Panc1 (cell line): ENCODE data around the gene RFPL1. TPM values are rescaled to one million over a fixed set of nuclear protein-coding genes. Genes with fewer than 3 reads are reported as not detected.

Experiments used
- ATAC-seq: fragments of 200-7000 bp; cut with Tn5 transposase; 2 replicates; pipeline ENCODE4 v1.9.1; 2020; ENCODE audit warnings: mild to moderate bottlenecking, moderate library complexity
- BruUV-seq: library from RNA; stranded (reverse); fragments of 400-500 nt; replicated peaks from 2 replicates; lab custom pipeline; 2021; lab: Mats Ljungman, UMichigan
- CTCF ChIA-PET: fragments of 300-600 bp; sonication (Branson Sonifier 250); formaldehyde crosslinking; loops from one replicate; lab custom pipeline; 2022; ENCODE audit warnings: antibody characterized with exemption; lab: Charles Lee
- POLR2A ChIA-PET: fragments of 300-600 bp; sonication (Branson Sonifier 250); formaldehyde crosslinking; loops from one replicate; lab custom pipeline; 2022; ENCODE audit warnings: antibody characterized with exemption; lab: Charles Lee
- DNase-seq: peaks from one replicate; pipeline ENCODE4 v3.0.0-alpha.2; 2010; ENCODE audit warnings: low read depth, low spot score
- H3K27ac ChIP-seq: 2 replicates; pipeline ENCODE4 v1.5.1; 2011; ENCODE audit warnings: mild to moderate bottlenecking, low read length, inconsistent platforms
- H3K27me3 ChIP-seq: fragments of 200-500 bp; sonication (Bioruptor generic); 2 replicates; pipeline ENCODE4 v1.6.0; 2014; ENCODE audit warnings: low read length, inconsistent platforms; ENCODE audit not compliant: control insufficient read depth, insufficient read depth
- H3K36me3 ChIP-seq: fragments of 200-500 bp; sonication (Bioruptor generic); 2 replicates; pipeline ENCODE4 v1.5.1; 2014; ENCODE audit warnings: inconsistent platforms, mild to moderate bottlenecking, low read length, moderate library complexity; ENCODE audit not compliant: control insufficient read depth, insufficient read depth
- H3K4me1 ChIP-seq: 2 replicates; pipeline ENCODE4 v1.5.1; 2011; ENCODE audit warnings: inconsistent platforms, mild to moderate bottlenecking, low read length, moderate library complexity; ENCODE audit not compliant: control insufficient read depth, insufficient read depth
- H3K4me3 ChIP-seq, 2 experiments: 2 replicates each; pipeline ENCODE4 v1.5.1; 2011 to 2012; ENCODE audit warnings: low read depth in 2 of 2, low read length in 2 of 2, mild to moderate bottlenecking in 2 of 2, inconsistent platforms in 1 of 2, moderate library complexity in 1 of 2
- H3K9me3 ChIP-seq: fragments of 200-500 bp; sonication (Bioruptor generic); 2 replicates; pipeline ENCODE4 v1.5.1; 2014; ENCODE audit warnings: low read depth, mild to moderate bottlenecking, inconsistent platforms, low read length, moderate library complexity; ENCODE audit not compliant: control insufficient read depth, insufficient read depth
- CTCF ChIP-seq: fragments of 450-650 bp; IDR thresholded peaks from 2 replicates; pipeline ENCODE4 v1.5.1; 2017; ENCODE audit warnings: mild to moderate bottlenecking
- POLR2AphosphoS5 ChIP-seq: IDR thresholded peaks from 2 replicates; pipeline ENCODE4 v1.6.1; 2012; ENCODE audit warnings: mild to moderate bottlenecking, low read depth, low read length, moderate library complexity
- REST ChIP-seq, 2 experiments: IDR thresholded peaks; 2 replicates each; pipeline ENCODE4 v1.6.1; 2011 to 2012; ENCODE audit warnings: low read depth in 2 of 2, control low read depth in 1 of 2, low read length in 1 of 2, mild to moderate bottlenecking in 1 of 2, moderate library complexity in 1 of 2; ENCODE audit not compliant: insufficient read depth in 1 of 2
- SIN3A ChIP-seq: IDR thresholded peaks from 2 replicates; pipeline ENCODE4 v1.6.1; 2012; ENCODE audit warnings: low read depth, mild to moderate bottlenecking, low read length, moderate library complexity, borderline replicate concordance; ENCODE audit not compliant: insufficient read depth
- TCF7L2 ChIP-seq: IDR thresholded peaks from 2 replicates; pipeline ENCODE4 v1.6.1; 2011; ENCODE audit warnings: mild to moderate bottlenecking, low read depth, low read length, inconsistent platforms
- in situ Hi-C: cut with HindIII; loops from 2 replicates; pipeline ENCODE4 v1.10.0; 2016; ENCODE audit warnings: low sequenced_read_pairs, low pct_unique_long_range_greater_than_20kb
- intact Hi-C: fragments of 100-400 bp; cut with micrococcal nuclease; formaldehyde crosslinking; loops from one replicate; pipeline ENCODE4 v1.10.0; 2022; ENCODE audit not compliant: unreplicated experiment
- total RNA-seq: library from RNA; stranded (reverse); gene quantifications from one replicate; pipeline ENCODE4 v1.2.1, GENCODE V29; 2021; ENCODE audit not compliant: unreplicated experiment

The RFPL1 gene
- total RNA-seq, 1 experiment from 2014 or later: not detected

GRCh38 chr22:29426476-29426875, 11.9 kb upstream of the RFPL1 start:
- Histone ChIP-seq H3K4me3 (no peak overlapping the region), H3K36me3 (no peaks in the 10 kb centered on the region), H3K4me1 (no peaks in the 10 kb centered on the region), H3K27ac (no peak overlapping the region), H3K9me3 (no peaks in the 10 kb centered on the region), H3K27me3 (no peaks in the 10 kb centered on the region; the same call in 1 of the 2 replicates)
- intact Hi-C loops: no loop called here
- DNase-seq (no peak), ATAC-seq (no peak)
- CTCF ChIA-PET: no interaction called here
- POLR2A ChIA-PET: no interaction called here
- BruUV-seq: no TSS peak
- TF ChIP-seq CTCF (no peak), REST (IDR thresholded peaks at IDR 0.05; ENCODE audit: insufficient read depth in 1 of 2, low read depth in 2 of 2, low read length in 1 of 2) (no peak), POLR2AphosphoS5 (no peak), TCF7L2 (no peak), SIN3A (no peak)
- in situ Hi-C loops: no loop called here

- H3K4me1 ChIP-seq: no peaks in the 10 kb centered on the region
- intact Hi-C loops: no loop called here
- TF ChIP-seq SIN3A (no peak), TCF7L2 (no peak), REST (IDR thresholded peaks at IDR 0.05; ENCODE audit: insufficient read depth in 1 of 2, low read depth in 2 of 2, low read length in 1 of 2) (no peak), CTCF (no peak), POLR2AphosphoS5 (no peak)
- CTCF ChIA-PET: no interaction called here
- H3K27ac ChIP-seq: no peak overlapping the region
- no peaks in the 10 kb centered on the region for H3K36me3 ChIP-seq
- H3K4me3 ChIP-seq: no peak overlapping the region
- no peak for DNase-seq
- no peaks in the 10 kb centered on the region for H3K9me3 ChIP-seq
- POLR2A ChIA-PET: no interaction called here
- no peaks in the 10 kb centered on the region; the same call in 1 of the 2 replicates for H3K27me3 ChIP-seq
- ATAC-seq: no peak
- BruUV-seq: no TSS peak
- in situ Hi-C loops: no loop called here
Observed at GRCh38 chr22:29427176-29427760, 11.1 kb upstream of the RFPL1 start.
